ENCODE measurements around the gene JTB. TPM values are rescaled to one million over a fixed set of nuclear protein-coding genes. Genes with fewer than 3 reads are reported as not detected.

JTB gene
- total RNA-seq, 1 experiment from 2014 or later = 216 TPM

DNA sequence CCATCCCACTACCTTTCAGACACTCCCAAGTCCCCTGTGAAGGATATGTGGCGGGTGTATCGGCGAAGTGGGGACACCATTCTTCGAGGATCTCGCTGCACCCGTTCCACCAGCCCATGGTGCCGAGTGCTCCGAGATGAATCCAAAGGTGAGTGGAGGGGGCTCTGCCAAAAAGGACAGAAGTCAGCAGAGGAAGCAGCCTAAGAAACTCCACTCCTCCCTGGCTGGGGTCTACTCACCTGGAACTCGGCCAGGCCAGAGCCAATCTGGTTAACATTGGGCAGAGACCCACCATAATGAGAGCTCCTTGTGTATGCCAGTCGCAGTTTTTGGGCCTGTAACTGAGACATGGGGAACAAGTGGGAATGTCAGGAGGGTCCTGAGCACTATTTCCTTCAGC, 22.6 kb downstream of the JTB start:
- no peak for DNase-seq (ENCODE audit: low read depth)

DNA sequence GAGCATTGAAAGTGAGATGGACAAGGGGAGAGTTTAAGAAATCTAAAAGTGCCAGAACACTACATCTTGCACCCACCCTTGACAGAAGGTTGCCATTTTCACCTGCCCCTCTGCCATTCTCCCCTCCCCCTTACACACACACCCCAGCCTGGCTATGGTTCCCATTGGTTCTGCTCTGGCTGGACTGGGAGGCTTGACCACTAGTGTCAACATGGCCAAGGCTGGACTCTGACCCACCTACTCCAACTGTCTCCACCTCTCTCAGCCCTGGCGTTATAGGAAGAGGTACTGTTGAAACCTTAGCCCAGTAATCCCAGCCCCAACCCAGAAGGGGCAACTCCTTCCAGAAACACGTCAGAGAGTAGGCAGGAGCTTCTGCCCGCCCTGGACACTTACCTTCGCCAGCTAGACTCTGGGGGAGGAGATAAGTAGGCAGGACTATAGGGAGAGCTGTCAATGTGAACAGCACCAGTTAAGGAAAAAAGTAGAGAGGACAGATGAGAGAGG, 23.6 kb downstream of the JTB start:
- no peak for DNase-seq (ENCODE audit: low read depth)

DNA sequence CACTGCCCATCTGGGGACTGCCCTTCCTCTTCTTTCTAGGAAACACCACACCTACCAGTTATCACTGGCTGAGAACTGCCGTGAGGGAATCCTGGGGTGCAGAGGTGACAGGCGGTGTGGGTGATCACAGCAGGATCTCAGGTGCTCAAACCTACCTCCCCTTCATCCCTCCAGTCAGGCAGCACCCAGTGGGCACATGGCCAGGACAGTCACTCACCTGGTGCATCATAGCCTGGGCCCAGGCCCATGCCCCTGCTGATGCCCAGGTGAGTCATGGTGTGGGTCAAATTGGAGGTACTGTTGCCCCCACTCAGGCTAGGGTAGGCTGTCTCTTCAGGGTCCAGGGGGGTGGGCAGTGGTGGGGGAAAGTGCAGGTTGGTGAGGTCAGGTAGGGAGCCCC, 25.7 kb downstream of the JTB start:
- DNase-seq (ENCODE audit: low read depth) = no peak

DNA sequence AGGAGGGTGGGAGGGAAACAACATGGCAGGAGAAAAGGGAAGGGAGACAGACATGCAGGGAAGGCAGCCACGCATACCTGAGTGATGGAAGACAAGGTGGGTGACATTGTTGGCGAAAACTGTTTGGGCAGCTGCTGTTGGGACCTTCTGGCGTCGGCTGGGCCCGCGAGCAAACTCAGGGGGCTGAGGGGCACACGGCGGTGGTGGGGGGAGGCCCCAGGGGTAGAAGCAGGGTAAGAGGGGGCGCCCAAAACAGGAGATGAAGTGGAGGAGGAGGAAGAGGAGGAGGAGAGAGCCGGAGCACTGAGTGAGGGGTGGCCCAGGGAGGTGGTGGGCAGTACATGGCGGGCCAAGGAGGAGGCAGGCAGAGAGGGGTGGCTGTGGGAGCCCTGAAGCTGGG, 26.3 kb downstream of the JTB start:
- no peak for DNase-seq (ENCODE audit: low read depth)

DNA sequence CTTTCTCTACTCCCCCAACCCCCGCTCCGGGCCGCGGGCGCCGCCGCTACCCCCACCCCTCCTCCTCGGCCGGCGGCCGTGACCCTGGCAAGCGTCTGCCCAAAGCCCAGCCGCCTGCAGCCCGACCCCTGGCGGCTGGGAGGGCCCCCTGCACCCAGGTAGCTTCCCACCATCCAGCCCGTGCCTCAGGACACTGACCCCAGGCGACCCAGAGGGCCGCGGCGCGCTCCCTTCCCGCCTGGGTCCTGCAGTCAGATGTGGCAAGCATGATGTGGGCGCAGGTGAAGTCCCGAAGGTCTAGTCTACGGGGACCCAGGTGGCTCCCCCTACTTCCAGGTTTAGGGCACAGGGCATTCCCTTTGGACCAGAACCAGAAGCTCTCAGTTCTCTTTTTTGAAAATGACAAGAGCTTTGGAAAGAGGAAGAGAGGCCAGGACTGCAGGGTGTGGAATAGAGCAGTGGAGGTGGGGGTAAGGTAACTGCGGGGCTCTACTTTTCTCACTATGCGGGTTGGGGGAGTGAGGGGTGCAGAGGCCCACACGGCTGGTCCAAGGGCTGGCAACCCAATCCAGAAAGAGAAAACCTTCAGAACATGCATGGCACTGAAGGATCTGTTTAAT, 30.7 kb downstream of the JTB start, which contains the start of gene DENND4B:
DENND4B (minus strand) TSS at position 97 of the 620 bp plus-strand sequence. CDS start 2,344 bp downstream, outside the sequence.
- DNase-seq (ENCODE audit: low read depth) = peak; percentile 86

DNA sequence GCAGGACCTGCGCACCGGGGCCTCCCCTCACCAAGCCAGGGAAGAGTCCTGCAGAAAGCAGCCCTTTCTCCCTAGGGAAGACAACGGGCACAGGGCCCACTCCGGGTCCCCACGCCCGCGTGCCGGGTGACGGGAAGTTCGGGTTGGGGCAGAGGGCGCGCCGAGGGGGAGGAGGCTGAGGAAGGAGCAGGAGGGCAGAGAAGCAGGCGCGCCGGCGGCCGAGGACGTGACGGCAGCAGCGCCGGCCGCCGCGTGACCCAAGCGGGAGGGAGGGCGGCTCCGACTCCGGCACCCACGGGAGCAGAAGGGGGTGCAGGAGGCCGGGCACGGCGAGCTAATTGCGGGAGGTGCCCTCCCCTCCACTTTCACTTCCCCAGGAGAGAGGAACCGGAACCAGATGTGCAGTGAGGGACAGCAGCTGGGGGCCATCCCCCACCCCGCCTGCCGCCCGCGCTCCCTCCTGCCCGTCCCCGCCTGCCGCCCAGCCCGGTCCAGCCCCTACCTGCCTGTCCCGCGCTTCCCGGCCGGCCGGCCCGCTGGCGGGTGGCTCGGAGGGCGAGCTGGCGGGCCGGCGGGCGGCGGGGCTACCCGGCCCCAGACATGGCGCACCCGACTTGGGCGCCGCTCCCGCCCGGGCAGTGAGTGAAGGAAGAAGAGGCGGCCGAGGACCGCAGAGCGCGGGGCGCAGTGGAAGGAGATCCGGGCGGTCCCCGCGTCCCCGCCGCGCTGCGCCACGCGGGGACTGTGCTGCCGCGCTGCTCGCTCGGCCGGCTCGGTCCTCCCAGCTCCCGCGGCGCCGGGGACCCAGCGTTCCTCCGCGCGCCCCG, 31.5 kb downstream of the JTB start:
- peak; percentile 79 for DNase-seq (ENCODE audit: low read depth)

DNA sequence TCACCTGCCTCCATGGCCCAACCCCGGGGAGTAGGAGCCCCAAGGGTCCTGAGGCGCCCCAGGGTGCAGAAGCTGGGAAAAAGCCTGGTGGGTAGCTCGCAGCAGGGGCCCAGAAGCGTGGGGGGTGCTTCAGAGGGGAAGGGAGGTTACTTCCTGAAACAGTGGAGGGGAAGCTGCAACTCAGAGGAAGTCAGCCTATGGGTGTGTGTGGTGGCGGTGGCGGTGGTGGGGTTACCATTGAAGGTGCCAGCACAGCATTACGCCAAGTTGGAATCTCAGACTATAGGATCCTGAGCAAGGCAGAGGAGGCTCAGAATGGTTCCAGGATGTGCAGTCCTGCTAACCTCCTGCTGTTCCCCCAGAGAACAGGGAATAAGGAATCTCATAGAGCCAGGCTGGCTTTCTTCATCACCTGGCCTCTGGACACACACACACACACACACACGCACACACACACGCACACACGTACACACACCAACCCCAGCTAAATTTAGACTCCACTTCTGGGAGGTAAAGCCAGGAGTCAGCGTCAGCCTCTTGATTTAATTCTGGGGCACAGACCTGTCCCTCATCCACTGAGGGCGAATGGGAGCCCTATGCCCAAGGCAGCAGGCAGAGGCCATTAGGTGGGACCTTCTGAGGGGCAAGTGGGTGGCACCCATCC, 32.2 kb downstream of the JTB start:
- DNase-seq (ENCODE audit: low read depth) = no peak

DNA sequence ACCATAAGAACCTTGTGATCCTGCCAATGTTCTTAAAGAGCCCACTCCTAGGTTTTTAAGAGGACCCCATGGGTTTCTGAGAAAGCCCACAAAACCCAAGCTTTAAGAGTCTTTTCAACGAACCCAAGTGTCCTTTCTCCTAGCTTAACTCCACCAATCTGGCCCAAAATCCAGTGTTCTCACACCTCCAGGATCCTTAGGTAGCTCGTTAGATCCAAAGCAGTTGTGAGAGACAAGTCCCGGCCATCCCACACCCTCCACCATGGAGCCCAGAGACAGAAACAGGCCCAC, 32.7 kb downstream of the JTB start:
- no peak for DNase-seq (ENCODE audit: low read depth)

DNA sequence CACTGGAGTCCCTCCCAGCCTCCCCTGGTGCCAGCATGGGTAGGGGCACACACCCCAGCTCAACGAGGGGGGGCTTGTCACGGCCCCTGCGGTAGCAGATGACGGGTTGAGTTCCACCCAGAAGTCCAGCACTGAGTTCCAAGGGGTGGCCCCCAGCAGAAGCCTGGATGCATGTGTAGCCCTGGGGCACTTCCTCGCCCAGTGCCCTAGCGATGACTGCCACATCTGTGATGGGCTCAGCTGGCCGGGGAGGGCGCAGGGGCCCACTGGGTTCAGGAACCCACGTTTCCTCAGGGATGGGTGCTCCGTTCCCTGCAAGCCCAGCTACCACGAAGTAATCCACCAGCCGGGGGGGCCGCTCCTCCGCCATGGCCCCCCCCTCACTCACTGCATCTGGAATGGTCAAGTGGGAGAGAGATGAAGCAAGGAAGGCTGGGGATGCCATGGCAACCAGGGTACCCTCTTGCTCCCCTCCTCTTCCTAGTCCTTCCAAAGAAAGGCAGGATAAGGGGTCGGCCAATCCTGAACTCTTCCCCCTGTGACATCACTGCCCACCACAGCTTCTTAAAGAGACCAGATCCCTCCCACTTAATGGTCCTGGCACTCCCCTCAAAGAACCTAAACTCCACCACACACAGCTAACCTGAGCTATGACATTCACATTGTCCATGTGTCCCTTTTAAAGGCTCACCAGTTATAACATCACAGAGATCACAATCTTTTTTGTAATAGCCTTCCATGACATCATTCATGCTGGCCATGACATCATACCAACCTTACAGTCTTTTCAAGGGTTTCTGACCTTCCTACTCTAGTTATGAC, 33.3 kb downstream of the JTB start:
- no peak for DNase-seq (ENCODE audit: low read depth)

DNA sequence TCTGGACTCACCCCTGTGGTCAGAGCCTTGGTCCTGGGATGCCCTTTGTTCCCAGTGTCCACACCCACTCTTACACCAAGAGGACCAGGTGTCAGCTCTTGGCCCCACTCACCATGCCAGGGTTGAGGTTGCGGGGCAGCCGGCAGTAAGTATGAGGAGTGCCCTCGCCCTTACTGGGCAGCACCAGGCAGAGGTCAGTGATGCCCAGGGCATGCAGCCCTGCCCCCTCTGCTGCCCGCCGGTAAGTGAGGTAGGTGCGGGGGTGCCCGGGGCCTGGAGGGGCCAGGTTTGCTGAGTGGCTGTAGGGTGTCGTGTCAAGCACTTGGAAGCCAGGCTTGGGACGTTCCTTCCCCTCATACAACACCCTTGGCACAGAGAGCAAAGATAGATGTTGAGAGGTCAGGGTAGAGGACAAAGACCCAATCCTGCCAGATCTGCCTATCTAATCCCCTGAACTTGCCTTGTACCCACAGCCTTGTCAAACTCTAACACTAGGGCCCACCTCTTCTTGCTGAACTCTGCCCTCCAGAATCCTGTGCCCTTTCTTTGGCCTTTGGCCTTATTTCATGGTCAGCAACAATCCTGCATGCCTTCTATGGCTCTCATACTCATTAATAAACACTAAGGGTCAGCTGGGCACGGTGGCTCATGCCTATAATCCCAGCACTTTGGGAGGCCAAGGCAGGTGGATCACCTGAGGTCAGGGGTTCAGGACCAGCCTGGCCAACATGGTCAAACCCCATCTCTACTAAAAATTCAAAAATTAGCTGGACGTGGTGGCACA, 34.5 kb downstream of the JTB start:
- DNase-seq (ENCODE audit: low read depth) = no peak

DNA sequence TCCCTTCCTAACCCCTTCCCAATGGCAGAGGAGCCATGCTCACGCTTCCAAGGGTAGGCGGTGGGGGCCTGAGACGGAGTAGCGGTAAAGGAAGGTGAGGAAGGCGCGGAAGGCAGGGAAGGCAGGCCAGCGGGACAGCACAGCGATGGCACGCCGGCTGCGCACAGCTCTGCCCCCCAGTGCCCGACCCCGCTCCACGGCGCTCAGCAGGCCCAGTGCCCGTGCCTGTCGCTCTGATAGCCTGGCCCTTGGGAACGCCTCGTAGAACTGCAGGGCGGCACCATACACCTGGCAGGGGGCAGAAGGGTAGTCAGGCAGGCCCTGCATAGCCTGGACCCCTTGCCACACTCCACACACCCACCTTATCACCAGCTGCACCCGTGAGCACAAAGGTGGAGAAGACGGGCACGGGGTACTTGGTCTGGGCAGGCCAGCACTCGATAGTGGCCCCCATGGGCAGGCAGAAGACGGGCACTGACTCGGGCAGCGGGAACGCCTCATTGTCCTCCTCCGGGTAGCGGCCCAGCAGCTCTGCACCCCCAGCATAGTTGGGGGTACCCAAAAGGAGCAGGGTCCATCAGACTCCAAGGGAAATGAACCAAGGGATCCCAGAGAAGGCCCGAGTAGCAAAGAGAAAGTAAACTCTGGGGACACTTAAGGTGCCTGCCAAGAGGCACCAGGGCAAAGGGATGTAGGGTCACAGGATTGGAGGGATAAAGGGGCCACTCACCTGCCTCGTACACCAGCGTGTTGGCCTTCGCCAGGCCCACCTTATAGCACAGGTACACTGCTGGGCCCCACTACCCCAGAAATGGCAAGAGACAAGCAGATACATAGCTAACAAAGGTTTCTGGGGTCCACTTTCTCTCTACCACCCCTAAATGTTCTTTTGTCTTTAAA, 35.4 kb downstream of the JTB start:
- no peak for DNase-seq (ENCODE audit: low read depth)

DNA sequence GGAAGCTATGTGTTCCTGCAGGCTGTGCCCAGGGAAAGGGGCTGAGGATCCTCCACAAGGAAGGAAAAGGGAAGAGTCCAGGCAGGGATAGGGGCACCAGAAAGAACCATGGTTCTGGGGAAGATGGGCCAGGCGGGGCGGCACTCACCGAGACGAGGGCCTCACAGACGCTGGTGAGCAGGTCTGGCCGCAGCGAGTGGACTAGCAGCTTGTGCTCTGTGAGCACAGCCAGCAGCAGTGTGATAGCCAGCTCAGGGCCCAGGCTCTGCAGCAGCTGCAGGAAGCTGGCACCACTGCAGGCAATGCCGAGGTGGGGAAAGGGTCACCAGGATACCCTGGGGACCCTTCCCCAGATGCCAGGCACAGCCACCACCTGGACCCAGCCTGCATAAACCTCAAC, 36.7 kb downstream of the JTB start:
- DNase-seq (ENCODE audit: low read depth) = no peak

DNA sequence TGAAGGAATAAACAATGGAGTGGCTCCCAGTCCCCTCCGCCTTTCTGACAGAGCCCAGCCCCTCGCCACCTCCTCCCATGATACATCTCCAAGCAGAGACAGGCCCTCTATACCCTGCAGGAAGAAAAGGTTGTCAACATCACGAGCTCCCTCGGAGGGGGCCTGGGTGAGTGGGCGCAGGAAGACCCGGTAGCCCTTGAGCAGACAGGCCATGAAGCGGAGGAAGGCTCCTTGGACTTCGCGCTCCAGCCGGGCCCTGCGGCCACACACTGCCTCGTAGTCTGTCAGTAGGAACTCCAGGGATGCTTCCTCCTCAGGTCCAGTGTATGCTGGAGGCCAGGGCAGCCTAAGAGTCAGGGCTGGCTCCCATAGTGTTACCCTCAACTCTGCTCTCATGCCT, 38.0 kb downstream of the JTB start:
- DNase-seq (ENCODE audit: low read depth) = no peak

DNA sequence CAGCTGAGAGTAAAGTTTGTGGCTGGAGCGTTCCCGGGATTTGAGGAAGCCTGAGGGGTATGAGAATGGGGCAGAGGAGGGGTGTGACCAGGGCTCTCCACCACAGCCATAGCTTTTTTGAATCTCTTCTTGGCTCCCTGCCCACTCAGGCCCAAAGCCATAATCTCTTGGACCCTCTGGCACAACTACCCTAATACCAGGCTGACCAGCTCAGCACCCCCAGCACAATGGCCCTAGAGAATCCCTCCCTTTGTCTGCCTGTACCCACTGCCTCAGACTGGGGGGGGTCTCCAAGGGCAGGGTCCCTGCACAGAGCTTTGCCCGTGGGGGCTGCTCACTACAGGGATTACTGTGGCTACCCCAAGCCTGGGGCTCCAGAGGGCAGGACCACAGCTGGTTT, 38.5 kb downstream of the JTB start:
- DNase-seq (ENCODE audit: low read depth) = no peak

DNA sequence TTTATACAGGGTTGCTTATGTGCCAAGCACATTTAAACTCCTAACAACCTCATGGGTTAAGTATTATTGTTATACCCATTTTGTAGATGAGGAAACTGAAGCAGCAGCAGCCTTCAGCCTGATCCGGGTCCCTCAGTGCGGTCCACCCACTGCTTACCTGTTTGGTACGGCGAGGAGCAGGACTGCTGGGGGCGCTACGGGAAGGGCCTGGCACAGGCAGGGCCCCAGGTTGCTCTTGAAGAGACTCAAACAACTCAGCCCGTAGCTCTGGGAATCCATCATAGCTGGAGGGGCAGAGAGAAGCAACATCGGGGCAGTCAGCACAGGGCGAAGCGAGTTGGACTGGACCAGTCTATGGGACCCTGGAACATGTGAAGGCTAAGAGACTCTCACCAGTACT, 40.1 kb downstream of the JTB start:
- DNase-seq (ENCODE audit: low read depth) = no peak

DNA sequence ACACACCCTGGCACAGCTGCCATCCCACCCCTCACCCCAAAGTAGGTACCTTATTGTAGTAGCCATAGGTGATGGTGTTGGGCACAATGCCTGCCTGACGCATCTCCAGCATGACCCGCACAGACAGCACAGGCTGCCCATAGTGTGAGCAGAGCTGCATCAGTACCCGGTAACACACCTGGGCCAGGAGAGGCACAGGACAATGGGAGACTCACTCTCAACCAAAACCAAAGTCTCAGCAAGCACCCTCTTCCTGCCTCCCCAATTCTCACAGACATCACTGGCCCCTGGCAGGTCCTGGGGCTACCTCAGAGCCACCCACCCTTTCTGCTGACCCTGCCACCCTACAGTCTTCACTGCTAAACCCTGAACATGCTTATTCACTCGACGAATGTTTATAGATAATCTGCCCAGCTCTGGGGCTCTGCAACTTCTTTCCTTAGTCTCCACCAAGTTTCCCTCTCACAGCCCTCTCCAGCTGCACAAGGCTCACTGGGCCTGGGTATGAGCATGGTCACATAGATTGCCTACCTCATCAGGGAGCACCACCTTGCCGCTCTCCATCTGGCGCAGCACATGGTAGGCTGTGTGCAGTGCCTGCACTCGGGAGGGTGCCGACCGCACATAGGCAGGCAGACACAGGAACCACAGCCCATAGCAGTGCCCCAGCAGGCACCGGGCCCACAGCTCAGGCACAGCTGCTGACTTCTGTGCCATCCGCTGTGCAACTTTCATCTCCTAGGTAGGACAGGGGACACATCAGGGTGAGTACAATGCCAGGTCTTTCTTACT, 41.3 kb downstream of the JTB start:
- DNase-seq (ENCODE audit: low read depth) = no peak

DNA sequence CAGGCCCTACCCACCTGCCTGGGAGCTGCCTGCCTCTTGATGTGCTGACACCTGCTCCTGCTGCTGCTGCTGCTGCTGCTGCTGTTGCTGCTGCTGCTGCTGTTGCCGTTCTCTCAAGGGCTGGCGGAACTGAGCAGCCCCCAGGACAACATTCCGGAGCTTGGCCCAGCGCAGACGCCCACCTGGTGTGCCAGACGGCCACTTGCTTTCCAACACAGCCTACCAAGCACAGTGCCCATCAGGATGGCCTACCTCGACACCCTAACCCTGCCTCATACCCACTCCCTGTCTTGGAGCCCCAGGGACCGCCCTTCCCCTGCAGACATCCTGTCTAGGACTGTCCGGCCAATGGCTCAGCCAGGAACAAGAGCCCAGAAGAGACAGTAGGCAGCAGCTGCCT, 42.7 kb downstream of the JTB start:
- DNase-seq (ENCODE audit: low read depth) = no peak

DNA sequence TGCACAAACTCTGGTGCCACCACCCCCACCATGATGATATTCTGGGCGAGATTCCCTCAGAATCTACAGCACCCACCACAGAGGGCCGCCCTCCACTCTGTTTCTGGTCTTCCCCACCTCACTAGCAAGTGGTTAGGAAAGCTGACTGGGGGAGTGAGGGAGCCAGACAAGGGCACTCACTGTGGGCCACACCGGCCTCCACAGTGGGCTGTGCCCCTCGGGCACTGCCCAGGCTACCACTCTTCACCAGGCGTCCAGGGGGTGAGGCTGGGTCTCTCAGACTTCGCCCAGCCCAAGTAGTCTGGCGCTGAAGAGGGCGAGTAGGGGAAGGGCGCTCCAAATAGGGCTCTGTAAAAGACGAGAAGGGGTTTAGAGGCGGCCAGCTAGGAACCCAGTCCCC, 43.5 kb downstream of the JTB start:
- no peak for DNase-seq (ENCODE audit: low read depth)

DNA sequence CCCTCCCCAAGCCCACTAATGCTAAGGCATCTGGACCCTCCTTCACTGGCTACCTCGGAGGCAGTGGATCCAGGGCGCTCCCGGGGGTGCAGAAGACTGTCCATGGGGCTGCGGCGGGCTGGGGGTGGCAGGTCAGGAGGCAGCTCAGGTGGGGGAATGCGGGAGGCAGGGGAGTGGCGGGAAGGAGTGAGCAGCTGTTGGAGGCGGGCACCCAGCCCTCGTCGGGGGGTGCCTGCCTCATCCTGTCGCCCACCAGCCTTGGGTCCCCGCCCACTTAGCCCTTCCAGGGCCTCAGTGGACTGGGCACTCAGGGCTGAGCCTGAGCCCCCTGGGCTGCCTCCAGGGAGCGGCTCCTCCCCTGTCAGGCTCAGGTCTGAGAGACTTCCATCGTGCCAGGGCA, 44.0 kb downstream of the JTB start:
- DNase-seq (ENCODE audit: low read depth) = no peak

Measured in Daoy (cell line).